CD4-positive, alpha-beta T cell treated with Interleukin-15 for 1 hour (primary cell): ENCODE measurements around the gene KCNH5.
"Not testable (repeated sequence)": the region's sequence is repeated elsewhere in the genome, so short reads cannot be mapped to it uniquely, and the experiment has no call there.

Experiments
- DNase-seq: peaks from one replicate; pipeline ENCODE4 v3.0.0-alpha.2; 2020

KCNH5 gene

GRCh38 chr14:62864588-62864987 lies 180.7 kb downstream of the KCNH5 start:
- DNase-seq, result no peak

GRCh38 chr14:62858011-62858410 lies 187.2 kb downstream of the KCNH5 start:
- DNase-seq, result not testable (repeated sequence)

GRCh38 chr14:62854951-62855350 lies 190.3 kb downstream of the KCNH5 start:
- no peak for DNase-seq

- DNase-seq, result no peak
Observed at GRCh38 chr14:62847168-62847567, 198.1 kb downstream of the KCNH5 start.

- no peak for DNase-seq
Observed at GRCh38 chr14:62844546-62844945, 200.7 kb downstream of the KCNH5 start.

- DNase-seq, result no peak
Observed at GRCh38 chr14:62824086-62824485, 221.2 kb downstream of the KCNH5 start.

GRCh38 chr14:62819931-62820330 lies 225.3 kb downstream of the KCNH5 start:
- no peak for DNase-seq

GRCh38 chr14:62807636-62808035 lies 237.6 kb downstream of the KCNH5 start:
- DNase-seq, result no peak

GRCh38 chr14:62800577-62800976 lies 244.7 kb downstream of the KCNH5 start:
- no peak for DNase-seq

- DNase-seq, result no peak
Observed at GRCh38 chr14:62796431-62796830, 248.8 kb downstream of the KCNH5 start.

GRCh38 chr14:62792578-62792977 lies 252.7 kb downstream of the KCNH5 start:
- no peak for DNase-seq

GRCh38 chr14:62781328-62781727 lies 263.9 kb downstream of the KCNH5 start:
- DNase-seq, result not testable (repeated sequence)

- DNase-seq, result no peak
Observed at GRCh38 chr14:62778852-62779251, 266.4 kb downstream of the KCNH5 start.

- no peak for DNase-seq
Observed at GRCh38 chr14:62778310-62778709, 266.9 kb downstream of the KCNH5 start.

- no peak for DNase-seq
Observed at GRCh38 chr14:62777510-62777909, 267.7 kb downstream of the KCNH5 start.

- DNase-seq, result no peak
Observed at GRCh38 chr14:62776300-62776699, 269.0 kb downstream of the KCNH5 start.

- DNase-seq, result no peak
Observed at GRCh38 chr14:62768753-62769152, 276.5 kb downstream of the KCNH5 start.

GRCh38 chr14:62763951-62764350 lies 281.3 kb downstream of the KCNH5 start:
- DNase-seq, result no peak

- DNase-seq, result no peak
Observed at GRCh38 chr14:62759796-62760195, 285.5 kb downstream of the KCNH5 start.

- DNase-seq, result not testable (repeated sequence)
Observed at GRCh38 chr14:62746881-62747280, 298.4 kb downstream of the KCNH5 start.

- DNase-seq, result no peak
Observed at GRCh38 chr14:62745496-62745895, 299.8 kb downstream of the KCNH5 start.

- DNase-seq, result no peak
Observed at GRCh38 chr14:62743560-62743959, 301.7 kb downstream of the KCNH5 start.

- no peak for DNase-seq
Observed at GRCh38 chr14:62743118-62743517, 302.1 kb downstream of the KCNH5 start.

- DNase-seq, result no peak
Observed at GRCh38 chr14:62739647-62740046, 305.6 kb downstream of the KCNH5 start.

- DNase-seq, result no peak
Observed at GRCh38 chr14:62736048-62737043, 308.9 kb downstream of the KCNH5 start.
